NCI-H524 (cell line): ENCODE results near the gene PILRB.
"Not testable (repeated sequence)": the region's sequence is repeated elsewhere in the genome, so short reads cannot be mapped to it uniquely, and the experiment has no call there.

Experiments
- DNase-seq, 2 experiments: peaks; one replicate each; lab custom pipeline; 2025; lab: John Stamatoyannopoulos, UW

PILRB gene

GRCh38 chr7:100358027-100358856, at the start of gene PILRB:
PILRB (plus strand) TSS chr7:100358117; CDS start chr7:100358303, 186 bp downstream.
- DNase-seq, result no peak

- DNase-seq, result not testable (repeated sequence)
Measured at GRCh38 chr7:100318329-100318728, 39.6 kb upstream of the PILRB start.

- not testable (repeated sequence) for DNase-seq
Measured at GRCh38 chr7:100321648-100322047, 36.3 kb upstream of the PILRB start.

GRCh38 chr7:100324194-100324593, 33.7 kb upstream of the PILRB start:
- DNase-seq, result not testable (repeated sequence)

- not testable (repeated sequence) for DNase-seq
Measured at GRCh38 chr7:100325671-100326070, 32.2 kb upstream of the PILRB start.

GRCh38 chr7:100326914-100327313, 31.0 kb upstream of the PILRB start:
- not testable (repeated sequence) for DNase-seq

- DNase-seq, result peak; percentile 90 to 96
Measured at GRCh38 chr7:100335566-100336466, 22.1 kb upstream of the PILRB start.

GRCh38 chr7:100338083-100338696, 19.7 kb upstream of the PILRB start:
- not testable (repeated sequence) for DNase-seq

GRCh38 chr7:100341286-100341685, 16.6 kb upstream of the PILRB start:
- not testable (repeated sequence) for DNase-seq

GRCh38 chr7:100342765-100343164, 15.2 kb upstream of the PILRB start:
- DNase-seq, result no peak

GRCh38 chr7:100344124-100344559, 13.8 kb upstream of the PILRB start:
- not testable (repeated sequence) for DNase-seq

GRCh38 chr7:100344560-100345287, 13.2 kb upstream of the PILRB start:
- DNase-seq, result peak in 1 of 2 experiments; percentile 37

GRCh38 chr7:100345288-100345672, 12.6 kb upstream of the PILRB start:
- DNase-seq, result peak in 1 of 2 experiments; percentile 26

- no peak for DNase-seq
Measured at GRCh38 chr7:100346921-100347320, 11.0 kb upstream of the PILRB start.

- no peak for DNase-seq
Measured at GRCh38 chr7:100348805-100349204, 9.1 kb upstream of the PILRB start.

GRCh38 chr7:100349757-100350156, 8.2 kb upstream of the PILRB start:
- DNase-seq, result no peak

- no peak for DNase-seq
Measured at GRCh38 chr7:100351657-100352058, 6.3 kb upstream of the PILRB start.

GRCh38 chr7:100352230-100352781, 5.6 kb upstream of the PILRB start:
- DNase-seq, result not testable (repeated sequence)

GRCh38 chr7:100352984-100353684, 4.8 kb upstream of the PILRB start:
- no peak for DNase-seq

GRCh38 chr7:100353685-100354330, 4.1 kb upstream of the PILRB start:
- DNase-seq, result no peak
